OCI-LY7 (cell line): ENCODE results near the gene GALNT4. TPM values are rescaled to one million over a fixed set of nuclear protein-coding genes. Genes with fewer than 3 reads are reported as not detected.

Source experiments
- BruUV-seq: library from RNA; stranded (reverse); fragments of 400-500 nt; replicated peaks from 2 replicates; lab custom pipeline; 2021; lab: Mats Ljungman, UMichigan
- CTCF ChIA-PET: fragments of 300-600 bp; sonication (Branson Sonifier 250); formaldehyde crosslinking; loops from one replicate; lab custom pipeline; 2022; ENCODE audit warnings: antibody characterized with exemption; ENCODE audit not compliant: unreplicated experiment; lab: Charles Lee
- POLR2A ChIA-PET: fragments of 300-600 bp; sonication (Branson Sonifier 250); formaldehyde crosslinking; loops from one replicate; lab custom pipeline; 2022; ENCODE audit warnings: antibody characterized with exemption; lab: Charles Lee
- DNase-seq: peaks from one replicate; pipeline ENCODE4 v3.0.0-alpha.2; 2015; ENCODE audit warnings: low spot score
- H2AFZ ChIP-seq: fragments of 200-600 bp; sonication (generic), shearing (Covaris generic); 2 replicates; pipeline ENCODE4 v1.6.1; 2014; ENCODE audit warnings: mild to moderate bottlenecking, antibody characterized with exemption, low read length, moderate library complexity
- H3K27ac ChIP-seq: fragments of 200-600 bp; sonication (generic); 2 replicates; pipeline ENCODE4 v1.5.1; 2014; ENCODE audit warnings: mixed run types, low read depth, mild to moderate bottlenecking, moderate library complexity, low read length, inconsistent platforms; ENCODE audit not compliant: poor library complexity, severe bottlenecking
- H3K36me3 ChIP-seq: fragments of 200-600 bp; sonication (generic); 2 replicates; pipeline ENCODE4 v1.6.1; 2014; ENCODE audit warnings: mild to moderate bottlenecking, antibody characterized with exemption, low read length, moderate library complexity, mixed read lengths; ENCODE audit not compliant: insufficient read depth
- H3K4me1 ChIP-seq: fragments of 200-600 bp; sonication (generic); 2 replicates; pipeline ENCODE4 v1.5.1; 2014; ENCODE audit warnings: mild to moderate bottlenecking, low read length; ENCODE audit not compliant: insufficient read depth, poor library complexity, severe bottlenecking
- H3K4me2 ChIP-seq: fragments of 200-600 bp; sonication (generic); 2 replicates; pipeline ENCODE4 v1.6.1; 2014; ENCODE audit warnings: mild to moderate bottlenecking, low read length
- H3K4me3 ChIP-seq: fragments of 200-600 bp; sonication (generic); 2 replicates; pipeline ENCODE4 v1.5.1; 2014; ENCODE audit warnings: mild to moderate bottlenecking, low read depth, low read length; ENCODE audit not compliant: poor library complexity, severe bottlenecking
- H3K79me2 ChIP-seq: fragments of 200-600 bp; sonication (generic); 2 replicates; pipeline ENCODE4 v1.6.1; 2016; ENCODE audit warnings: low read depth, mild to moderate bottlenecking, low read length, moderate library complexity, mixed read lengths; ENCODE audit not compliant: insufficient read depth
- H3K9me2 ChIP-seq: fragments of 200-600 bp; sonication (generic); 2 replicates; pipeline ENCODE4 v1.6.1; 2016; ENCODE audit warnings: mild to moderate bottlenecking, low read length, mixed read lengths; ENCODE audit not compliant: insufficient read depth
- H3K9me3 ChIP-seq: fragments of 200-600 bp; sonication (generic); 2 replicates; pipeline ENCODE4 v1.6.1; 2014; ENCODE audit warnings: mild to moderate bottlenecking, mixed run types, low read length, mixed read lengths
- H4K20me1 ChIP-seq: fragments of 200-600 bp; sonication (generic); 2 replicates; pipeline ENCODE4 v1.6.1; 2014; ENCODE audit warnings: mild to moderate bottlenecking, antibody characterized with exemption, low read length, moderate library complexity, mixed read lengths; ENCODE audit not compliant: insufficient read depth
- EZH2phosphoT487 ChIP-seq: fragments of 200-600 bp; sonication (generic); IDR thresholded peaks from 2 replicates; pipeline ENCODE4 v1.6.1; 2018; ENCODE audit warnings: low read depth, borderline replicate concordance, mild to moderate bottlenecking, mixed run types, antibody characterized with exemption, low read length, moderate library complexity, mixed read lengths
- intact Hi-C: fragments of 100-400 bp; cut with micrococcal nuclease; formaldehyde crosslinking; loops from one replicate; pipeline ENCODE4 v1.10.0; 2022; ENCODE audit not compliant: unreplicated experiment
- total RNA-seq, 2 experiments: library from RNA; depleted of rRNA in 1 of 2; stranded (reverse); fragments of >200 nt in 1 of 2; shearing (Covaris generic) in 1 of 2; gene quantifications; 2 replicates each; pipeline ENCODE4 v1.2.3, GENCODE V29; 2014 to 2022
- TF ChIP-seq, protein P1 (sequence below): fragments of 200-600 bp; sonication (generic); conservative IDR thresholded peaks from 2 replicates; pipeline ENCODE4 v1.5.1; 2014; ENCODE audit warnings: mild to moderate bottlenecking, antibody characterized with exemption, low read length, moderate library complexity, mixed read lengths

GALNT4 gene
- total RNA-seq, 2 experiments from 2014 or later = 2.1 to 3.7 TPM

DNA sequence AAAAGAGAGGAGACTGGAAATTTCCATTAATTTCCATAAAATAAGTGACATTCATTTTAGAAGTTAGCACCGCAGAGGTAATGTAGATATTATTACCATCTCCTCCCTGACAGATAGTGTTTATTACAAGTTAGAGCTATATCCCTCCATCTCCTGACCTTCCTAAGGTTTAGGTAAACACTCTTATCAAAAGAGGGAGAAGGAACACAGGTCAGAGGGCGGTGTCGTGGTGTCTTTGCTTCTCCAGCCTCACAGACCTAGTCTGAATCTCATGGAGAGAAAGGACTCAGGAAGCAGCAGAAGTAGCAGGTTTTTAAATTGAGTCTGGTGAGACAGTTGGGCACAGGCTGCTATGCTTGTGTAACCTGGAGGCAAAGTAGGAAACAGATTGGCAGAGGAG lies 12.8 kb upstream of the GALNT4 start:
- H3K79me2 ChIP-seq = no peaks in the 10 kb centered on the region
- no peaks in the 10 kb centered on the region for H3K4me1 ChIP-seq
- H3K9me3 ChIP-seq = no peaks in the 10 kb centered on the region
- H3K27ac ChIP-seq = no peak overlapping the region
- ChIA-PET CTCF (no interaction called here), POLR2A (interaction anchor here (0.6 kb wide), 1 partner anchor 282 kb away, joined by 3 read pairs; no protein-coding TSS in a partner anchor)
- DNase-seq = no peak
- no peaks in the 10 kb centered on the region for H4K20me1 ChIP-seq
- H3K36me3 ChIP-seq = no peaks in the 10 kb centered on the region
- no peak overlapping the region for H3K4me3 ChIP-seq
- H3K9me2 ChIP-seq = no peaks in the 10 kb centered on the region
- no peak overlapping the region for H3K4me2 ChIP-seq
- H2AFZ ChIP-seq = no peak overlapping the region
- no TSS peak for BruUV-seq
- intact Hi-C loops = no loop called here
- TF ChIP-seq EZH2phosphoT487 = no peak
- TF ChIP-seq, protein P1, sequence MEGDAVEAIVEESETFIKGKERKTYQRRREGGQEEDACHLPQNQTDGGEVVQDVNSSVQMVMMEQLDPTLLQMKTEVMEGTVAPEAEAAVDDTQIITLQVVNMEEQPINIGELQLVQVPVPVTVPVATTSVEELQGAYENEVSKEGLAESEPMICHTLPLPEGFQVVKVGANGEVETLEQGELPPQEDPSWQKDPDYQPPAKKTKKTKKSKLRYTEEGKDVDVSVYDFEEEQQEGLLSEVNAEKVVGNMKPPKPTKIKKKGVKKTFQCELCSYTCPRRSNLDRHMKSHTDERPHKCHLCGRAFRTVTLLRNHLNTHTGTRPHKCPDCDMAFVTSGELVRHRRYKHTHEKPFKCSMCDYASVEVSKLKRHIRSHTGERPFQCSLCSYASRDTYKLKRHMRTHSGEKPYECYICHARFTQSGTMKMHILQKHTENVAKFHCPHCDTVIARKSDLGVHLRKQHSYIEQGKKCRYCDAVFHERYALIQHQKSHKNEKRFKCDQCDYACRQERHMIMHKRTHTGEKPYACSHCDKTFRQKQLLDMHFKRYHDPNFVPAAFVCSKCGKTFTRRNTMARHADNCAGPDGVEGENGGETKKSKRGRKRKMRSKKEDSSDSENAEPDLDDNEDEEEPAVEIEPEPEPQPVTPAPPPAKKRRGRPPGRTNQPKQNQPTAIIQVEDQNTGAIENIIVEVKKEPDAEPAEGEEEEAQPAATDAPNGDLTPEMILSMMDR = no peak

DNA sequence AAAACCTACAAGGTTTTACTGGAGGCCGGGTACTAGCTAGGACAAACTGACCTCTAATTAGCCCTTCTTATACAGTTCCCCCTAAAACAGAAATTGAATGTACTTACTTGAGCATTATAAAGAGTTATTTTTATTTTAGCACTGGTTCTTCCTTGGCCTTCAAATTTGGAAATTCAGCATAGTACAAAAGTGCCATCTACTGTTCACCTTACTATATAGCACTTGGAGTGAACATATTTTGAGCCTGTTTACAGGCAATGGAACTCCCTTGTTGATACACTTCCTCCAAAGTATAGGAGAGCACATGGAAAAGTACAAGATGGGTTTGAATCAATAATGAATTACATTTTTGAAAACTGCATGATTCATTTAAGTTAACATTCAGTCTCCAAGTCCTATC lies 5.1 kb upstream of the GALNT4 start:
- H3K9me2 ChIP-seq = no peaks in the 10 kb centered on the region
- intact Hi-C loops = loop anchor here (1.0 to 5.0 kb wide), 4 partner anchors 67 to 1387 kb away; partner anchors contain the start of genes CEP290 and TMTC3
- no peak overlapping the region for H3K27ac ChIP-seq
- H4K20me1 ChIP-seq = no peaks in the 10 kb centered on the region
- H3K4me1 ChIP-seq = peaks cover 19% of the 10 kb centered on the region
- CTCF ChIA-PET = no interaction called here
- TF ChIP-seq EZH2phosphoT487 = no peak
- TF ChIP-seq, protein P1 = peak; percentile 92
- BruUV-seq = no TSS peak
- H3K4me3 ChIP-seq = no peak overlapping the region
- no peaks in the 10 kb centered on the region for H3K36me3 ChIP-seq
- H3K4me2 ChIP-seq = no peak overlapping the region
- H2AFZ ChIP-seq = no peak overlapping the region
- H3K79me2 ChIP-seq = peaks cover 4% of the 10 kb centered on the region; the same call in 1 of the 2 replicates
- DNase-seq = peak; percentile 58
- H3K9me3 ChIP-seq = no peaks in the 10 kb centered on the region
- POLR2A ChIA-PET = no interaction called here

- Histone ChIP-seq H3K4me3 (no peak overlapping the region), H3K36me3 (peaks cover 6% of the 10 kb centered on the region), H3K9me3 (no peaks in the 10 kb centered on the region), H3K4me1 (peaks cover 26% of the 10 kb centered on the region), H2AFZ (peak overlapping the region; percentile 50; the same call in 1 of the 2 replicates), H3K9me2 (no peaks in the 10 kb centered on the region), H3K4me2 (peak overlapping the region; percentile 34), H3K27ac (no peak overlapping the region), H3K79me2 (peaks cover 12% of the 10 kb centered on the region; the same call in 1 of the 2 replicates), H4K20me1 (peaks cover 6% of the 10 kb centered on the region; the same call in 1 of the 2 replicates)
- ChIA-PET POLR2A (interaction anchor here (0.8 to 2.6 kb wide), 4 partner anchors 9 to 127 kb away, joined by 3 to 9 read pairs (median 4); no protein-coding TSS in a partner anchor), CTCF (interaction anchor here (1.5 kb wide), 1 partner anchor 58 kb away, joined by 8 read pairs; no protein-coding TSS in a partner anchor)
- DNase-seq = no peak
- intact Hi-C loops = loop anchor here (2.0 to 5.0 kb wide), 3 partner anchors 66 to 1386 kb away; partner anchors contain the start of genes CEP290 and TMTC3
- no TSS peak for BruUV-seq
- TF ChIP-seq, protein P1 = no peak
- no peak for TF ChIP-seq EZH2phosphoT487
Measured at GRCh38 chr12:89528434-89528833, 3.8 kb upstream of the GALNT4 start.
